Activated naive CD4-positive, alpha-beta T cell treated with anti-CD3 and anti-CD28 coated beads, Interleukin-2, amount 10 ng/mL, durations not matched to agents 5 hours and 36 hours (primary cell): ENCODE results near the gene NUDT12. TPM values are rescaled to one million over a fixed set of nuclear protein-coding genes. Genes with fewer than 3 reads are reported as not detected.

Experiments used
- total RNA-seq, 2 experiments: library from RNA; stranded (reverse); gene quantifications; one replicate each; pipeline ENCODE4 v1.2.3, GENCODE V29; 2021

NUDT12 gene
- total RNA-seq = under 1 TPM; 0.66 to 0.87 TPM

DNA sequence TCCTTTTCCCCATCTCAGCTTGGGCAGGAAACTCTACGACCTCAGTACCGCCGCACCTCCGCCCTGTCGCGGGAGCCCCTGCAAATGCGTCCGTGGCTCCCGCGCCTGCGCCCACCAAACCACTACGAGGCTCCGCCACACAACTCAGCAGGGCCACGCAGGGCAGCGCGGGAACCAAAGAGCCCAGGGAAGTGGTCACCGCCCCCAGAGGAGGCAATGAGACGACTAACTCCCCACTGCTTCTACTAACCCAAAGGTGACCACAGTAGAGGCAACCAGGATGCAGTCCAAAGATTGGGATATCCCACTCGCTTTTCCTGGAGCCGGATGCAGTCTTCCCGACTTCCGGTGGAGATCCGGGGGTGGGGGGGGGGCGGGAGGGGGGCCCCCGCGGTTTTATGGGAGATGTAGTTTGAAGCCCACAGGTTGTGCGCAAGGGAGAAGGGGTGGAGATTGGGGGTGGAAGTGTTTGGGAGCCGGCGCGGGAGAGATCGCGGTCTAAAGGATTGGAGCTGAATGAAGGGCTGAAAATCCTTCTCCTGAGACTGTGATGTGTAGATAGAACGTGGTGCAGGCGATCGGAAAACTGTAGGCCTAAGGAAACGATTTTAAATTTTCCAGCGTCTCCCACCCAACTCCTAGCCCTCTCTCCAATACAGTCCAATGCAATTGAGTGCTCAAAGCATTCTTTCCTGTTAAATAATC is at the start of gene NUDT12:
Gene NUDT12, minus strand, starts transcription at position 337 of the 705 bp plus-strand sequence. CDS start 2,541 bp downstream, outside the sequence.

